HG03342 (cell line): ENCODE measurements around the gene PGC.

Experiments
- ATAC-seq: cut with Tn5 transposase; IDR thresholded peaks from one replicate; pipeline ENCODE4 v1.9.1; 2021; ENCODE audit warnings: mild to moderate bottlenecking, moderate library complexity; ENCODE audit not compliant: unreplicated experiment

Gene PGC

DNA sequence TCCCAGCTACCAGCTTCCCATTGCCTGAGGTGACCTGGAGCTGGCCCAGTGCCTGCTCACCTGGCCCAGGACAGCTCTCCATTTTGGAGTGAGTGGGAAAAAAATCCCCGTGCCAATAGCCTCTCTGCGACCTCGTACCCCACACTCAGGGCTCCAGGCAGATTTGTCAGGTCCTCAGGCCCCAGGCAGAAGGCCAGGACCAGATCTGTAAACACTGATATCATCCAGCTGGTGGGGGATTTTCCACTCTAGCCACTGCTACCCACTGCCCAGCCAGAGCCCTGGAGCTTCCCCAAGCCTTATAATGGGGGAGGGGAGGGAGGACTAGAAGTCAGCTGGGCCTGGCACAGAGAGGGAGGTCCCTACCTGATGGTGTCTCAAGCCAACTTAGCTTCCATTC, 1.3 kb upstream of the PGC start:
- no peak for ATAC-seq

DNA sequence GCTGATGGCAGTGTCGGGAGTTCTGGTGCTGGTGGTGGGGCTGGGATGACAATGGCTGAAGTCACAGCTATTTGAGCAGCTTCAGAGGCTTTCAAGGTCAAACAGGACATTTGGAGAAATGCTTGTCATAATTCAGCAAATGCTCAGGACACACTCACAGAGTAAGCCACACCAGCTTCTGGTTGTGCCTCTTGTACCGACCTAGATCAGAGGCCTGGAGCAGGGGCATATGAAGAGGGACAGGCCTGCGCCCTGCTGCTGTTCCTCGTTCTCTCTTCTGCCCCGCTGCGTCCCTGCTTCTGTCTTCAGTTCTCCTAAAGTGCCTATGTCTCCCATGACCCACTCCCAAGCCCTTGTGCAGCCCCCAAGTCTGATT, 893 bp upstream of the PGC start:
- ATAC-seq, result no peak

DNA sequence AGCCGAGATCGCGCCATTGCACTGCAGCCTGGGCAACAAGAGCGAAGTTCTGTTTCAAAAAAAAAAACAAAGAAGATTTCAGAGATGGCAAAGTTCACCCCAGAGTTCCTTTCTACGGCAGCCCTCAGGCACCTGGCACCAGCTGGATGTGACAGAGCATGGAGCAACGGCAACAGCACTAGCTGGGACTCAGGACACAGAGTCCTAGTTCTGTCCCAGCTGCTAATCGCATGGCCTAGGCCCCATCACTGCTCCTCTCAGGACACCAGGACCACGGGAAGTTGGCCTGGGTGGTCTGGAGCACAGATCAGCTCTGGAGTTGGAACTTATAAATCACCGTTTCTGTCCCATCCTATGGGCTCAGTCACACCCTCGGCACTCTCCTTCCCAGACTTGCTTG, 1.1 kb downstream of the PGC start:
- ATAC-seq, result no peak

DNA sequence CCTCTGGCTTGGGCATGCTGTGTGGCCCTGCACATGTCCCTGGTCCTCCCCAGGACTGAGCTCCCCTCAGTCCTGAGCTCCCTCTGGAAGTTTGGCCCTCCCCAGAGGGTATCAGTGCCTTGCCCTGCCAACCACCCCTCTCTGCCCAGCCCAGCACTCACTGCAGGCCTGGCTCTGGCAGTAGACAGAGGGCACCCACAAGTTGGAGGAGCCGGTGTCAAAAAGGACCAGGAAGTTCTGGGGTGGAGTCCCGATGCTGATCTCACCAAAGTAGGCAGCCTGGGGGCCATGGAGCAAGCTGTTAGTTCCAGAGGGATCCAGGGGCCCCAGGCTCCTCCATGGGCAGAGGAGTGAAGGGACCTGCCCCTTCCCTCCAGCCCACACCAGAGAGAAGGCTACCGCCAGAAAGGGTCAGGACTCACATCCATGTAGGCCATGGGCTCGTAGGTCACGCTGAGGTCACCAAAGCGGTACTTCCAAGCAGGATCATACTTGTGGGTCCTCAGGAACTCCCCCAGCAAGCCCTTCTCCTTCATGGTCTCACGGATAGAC, 2.9 kb downstream of the PGC start:
- ATAC-seq, result no peak

DNA sequence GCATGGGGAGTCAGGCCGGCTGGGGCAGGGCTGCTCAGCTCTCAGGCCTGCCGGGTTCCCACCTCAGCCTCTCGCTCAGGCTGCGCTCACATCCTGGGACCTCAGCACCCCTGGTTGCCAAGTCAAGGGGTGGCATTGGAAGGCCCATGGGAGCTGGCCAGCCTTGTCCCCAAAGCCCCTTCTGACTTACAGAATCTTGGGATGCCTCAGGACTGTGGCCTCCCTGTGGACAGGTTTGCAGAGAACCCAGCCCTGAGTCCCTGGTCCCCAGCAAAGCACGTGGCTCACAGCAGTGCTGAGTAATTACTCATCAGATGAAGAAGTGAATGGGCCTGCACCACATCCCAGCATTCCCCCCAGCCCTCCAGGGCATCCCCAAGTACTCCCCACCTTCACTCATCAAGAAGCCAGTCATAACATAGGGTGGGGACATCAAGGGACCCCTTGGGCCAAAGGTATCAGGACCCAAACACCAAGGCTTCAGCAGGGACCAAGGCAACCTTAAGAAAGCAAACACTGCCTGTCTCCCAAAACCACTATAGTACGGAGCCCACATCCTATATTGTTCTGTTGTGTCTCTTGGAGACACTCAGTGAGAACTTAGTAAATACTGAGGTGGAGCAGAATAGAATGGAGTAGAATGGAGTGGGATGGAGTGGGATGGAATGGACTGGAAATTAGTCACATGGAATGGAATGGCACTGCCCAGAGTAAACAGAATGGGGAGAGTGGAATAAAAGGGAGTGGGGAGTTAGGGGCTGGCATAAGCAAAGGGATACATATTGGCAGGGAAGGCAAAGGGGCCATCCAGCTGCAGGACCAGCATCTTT, 3.6 kb downstream of the PGC start:
- ATAC-seq, result no peak

DNA sequence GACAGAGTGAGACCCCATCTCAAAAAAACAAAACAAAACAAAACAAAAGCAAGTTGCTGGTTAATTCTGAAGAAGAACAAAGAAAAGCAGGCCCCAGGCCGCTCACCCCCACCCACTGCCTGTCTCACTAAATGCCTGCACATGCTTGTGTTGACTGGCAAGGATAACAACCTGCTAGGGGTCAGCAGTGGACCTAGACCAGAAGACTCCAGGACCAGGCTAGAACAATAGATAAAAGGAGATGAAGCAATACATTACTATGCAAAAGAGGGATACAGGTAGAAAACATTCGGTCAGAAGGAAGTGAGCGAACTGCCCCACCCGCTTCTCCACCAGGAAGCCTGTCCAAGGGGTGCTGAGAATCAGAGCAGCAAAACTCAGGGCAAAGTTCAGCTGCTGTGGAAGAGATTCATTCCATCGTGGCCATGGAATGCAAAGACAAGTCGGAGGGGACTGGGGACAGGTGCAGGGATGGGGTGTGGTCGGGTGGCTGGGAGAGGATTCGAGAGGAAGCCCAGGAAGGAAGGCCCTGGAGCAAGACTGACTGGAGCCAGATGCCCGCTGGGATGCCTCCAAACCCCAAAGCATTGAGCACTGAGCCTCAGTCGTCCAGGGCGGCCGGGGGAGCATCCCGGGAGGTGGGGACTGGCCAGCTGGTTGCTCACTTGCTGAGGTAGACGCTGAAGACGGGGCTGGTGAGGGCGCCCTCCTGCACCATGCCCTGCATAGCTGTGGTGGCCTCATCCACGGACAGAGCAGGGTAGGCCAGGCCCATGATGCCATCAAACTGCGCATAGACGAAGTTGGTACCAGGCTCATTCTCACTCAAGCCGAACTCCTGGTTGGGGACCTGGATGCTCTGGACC, 5.3 kb downstream of the PGC start:
- no peak for ATAC-seq

DNA sequence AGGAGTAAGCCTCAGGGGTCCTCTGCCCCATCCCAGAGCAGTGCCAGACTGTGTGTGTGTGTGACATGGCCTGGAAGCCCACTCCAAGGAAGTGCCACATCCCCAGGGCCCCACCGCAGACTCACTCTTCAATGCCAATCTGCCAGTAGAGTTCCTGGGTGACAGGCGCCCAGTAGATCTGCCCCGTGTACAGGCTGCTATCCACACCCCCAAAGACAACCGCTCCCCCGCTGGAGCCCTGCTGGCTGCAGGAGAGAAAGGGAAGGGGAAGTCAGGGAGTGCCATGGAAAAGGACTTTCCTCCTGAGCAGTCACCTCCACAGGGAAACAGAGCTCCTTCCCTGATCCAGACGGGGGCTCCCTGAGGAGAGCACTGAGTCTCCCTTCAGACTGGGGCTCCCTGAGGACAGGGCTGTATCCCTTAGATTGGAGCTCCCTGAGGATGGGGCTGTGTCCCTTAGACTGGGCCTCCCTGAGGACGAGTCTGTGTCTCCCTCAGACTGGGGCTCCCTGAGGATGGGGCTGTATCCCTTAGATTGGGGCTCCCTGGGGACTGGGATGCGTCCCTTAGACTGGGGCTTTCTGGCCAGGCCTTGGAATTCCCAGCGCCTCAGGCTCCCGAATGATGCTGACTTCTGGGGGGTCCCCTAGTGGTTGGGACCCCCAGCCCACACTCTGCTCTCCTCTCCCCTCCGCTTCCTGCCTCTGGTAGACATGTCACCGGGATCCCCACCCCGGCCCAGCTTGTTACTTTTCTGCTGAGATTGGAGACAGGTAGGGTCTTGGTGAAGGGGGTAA, 6.6 kb downstream of the PGC start:
- no peak for ATAC-seq

DNA sequence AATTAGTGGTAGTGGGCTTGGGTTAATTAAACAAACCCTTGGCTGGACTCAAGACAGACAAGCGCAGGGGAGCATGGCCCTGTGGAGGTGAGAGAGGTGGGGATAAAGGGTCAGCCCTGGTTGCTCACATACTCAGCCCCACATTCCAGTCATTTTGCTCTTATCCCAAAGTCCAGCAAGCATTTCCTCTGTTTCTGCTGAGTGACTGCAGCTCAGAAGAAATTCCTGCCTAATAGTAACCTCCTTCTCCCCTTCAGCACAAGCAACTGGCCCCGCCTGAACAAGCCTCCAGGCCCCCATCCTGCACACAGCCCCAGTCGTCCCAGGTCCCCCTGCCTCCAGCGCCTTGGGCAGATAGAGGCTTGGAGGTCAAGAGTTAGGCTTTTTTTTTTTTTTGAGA, 8.2 kb downstream of the PGC start:
- ATAC-seq, result no peak

DNA sequence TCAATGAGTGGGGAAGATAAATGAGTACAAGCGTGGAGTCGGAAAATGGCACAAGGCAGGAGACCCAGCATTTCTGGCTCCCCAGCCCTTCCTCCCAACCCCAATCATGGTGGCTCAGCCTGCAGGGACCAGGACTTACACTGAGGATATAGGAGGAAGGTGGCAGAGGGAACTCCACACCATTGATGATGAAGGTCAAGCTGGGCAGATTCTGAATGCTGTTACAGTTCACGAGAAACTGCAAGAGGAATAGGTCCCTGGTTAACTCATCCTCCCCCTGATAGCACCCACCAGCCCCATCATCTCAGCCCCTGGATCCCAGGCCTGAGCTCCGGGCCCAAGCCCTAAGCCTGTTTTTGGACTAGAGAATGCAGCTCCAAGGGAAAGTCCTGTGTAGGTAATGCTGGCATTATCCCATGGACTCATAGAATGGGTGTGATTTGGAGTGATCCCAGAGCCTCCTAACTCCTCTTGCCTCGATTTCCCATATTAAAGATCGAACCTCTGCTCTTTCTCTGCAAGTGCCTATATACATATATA, 9.5 kb downstream of the PGC start:
- no peak for ATAC-seq

DNA sequence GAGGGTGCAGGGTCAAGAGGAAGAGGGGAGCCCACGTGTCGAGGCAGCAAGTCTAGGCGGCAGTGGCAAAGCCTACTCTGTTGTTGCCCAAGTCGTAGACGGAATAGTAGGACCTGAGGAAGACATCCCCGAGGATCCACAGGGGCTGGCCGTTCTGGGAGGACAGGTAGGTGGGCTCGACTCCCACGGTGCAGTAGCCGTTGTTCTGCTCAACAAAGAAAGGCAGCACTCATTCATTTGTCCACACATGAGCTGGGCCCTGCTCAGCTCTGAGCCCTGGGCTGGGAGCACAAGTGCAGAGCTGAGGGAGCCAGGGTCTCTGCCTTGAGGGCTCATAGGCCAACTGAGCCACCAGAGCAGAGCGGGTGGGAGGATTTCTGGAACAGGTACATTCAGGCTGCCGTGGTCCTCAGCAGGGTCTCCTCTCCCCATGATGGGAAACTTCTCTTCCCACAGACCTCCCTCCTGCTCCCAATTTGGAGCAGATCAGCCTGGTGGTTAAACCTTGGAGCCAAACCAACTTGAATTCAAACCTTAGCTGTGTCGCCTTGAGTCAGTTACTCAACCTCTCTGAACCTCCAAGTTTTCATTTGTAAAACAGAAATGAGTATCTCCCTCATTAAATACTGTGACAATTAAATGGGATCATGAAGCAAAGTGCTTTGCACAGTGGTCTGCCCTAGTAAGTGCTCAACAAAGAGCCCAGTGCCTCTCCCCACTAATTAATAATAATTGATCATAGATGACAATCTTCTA, 10.2 kb downstream of the PGC start:
- ATAC-seq, result no peak

DNA sequence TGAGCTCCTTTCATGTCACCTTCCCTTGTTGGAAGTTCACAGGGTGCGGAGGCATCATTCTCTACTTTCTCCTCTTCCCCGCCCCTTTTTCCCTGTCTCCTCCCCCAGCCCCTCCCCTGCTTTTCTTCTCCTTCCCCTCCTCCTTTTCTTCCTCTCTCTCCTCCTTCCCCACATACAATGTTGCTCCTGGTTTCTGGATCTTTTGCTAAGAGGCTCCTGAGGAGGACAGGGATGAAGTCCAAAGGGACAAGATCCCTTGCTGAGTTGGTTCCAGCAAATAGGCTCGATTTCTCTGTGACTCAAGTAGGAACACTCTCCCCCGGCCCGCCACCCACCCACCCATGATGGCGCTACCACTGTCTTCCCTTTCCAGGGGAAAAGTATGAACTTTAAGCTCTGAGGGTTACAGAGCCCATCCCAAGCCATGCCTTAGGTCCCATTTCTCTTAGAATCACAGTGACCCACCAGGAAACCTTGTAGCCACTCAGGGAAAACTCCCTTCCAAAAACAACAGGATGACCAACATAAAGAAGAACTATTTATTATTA, 10.9 kb downstream of the PGC start:
- ATAC-seq, result no peak

DNA sequence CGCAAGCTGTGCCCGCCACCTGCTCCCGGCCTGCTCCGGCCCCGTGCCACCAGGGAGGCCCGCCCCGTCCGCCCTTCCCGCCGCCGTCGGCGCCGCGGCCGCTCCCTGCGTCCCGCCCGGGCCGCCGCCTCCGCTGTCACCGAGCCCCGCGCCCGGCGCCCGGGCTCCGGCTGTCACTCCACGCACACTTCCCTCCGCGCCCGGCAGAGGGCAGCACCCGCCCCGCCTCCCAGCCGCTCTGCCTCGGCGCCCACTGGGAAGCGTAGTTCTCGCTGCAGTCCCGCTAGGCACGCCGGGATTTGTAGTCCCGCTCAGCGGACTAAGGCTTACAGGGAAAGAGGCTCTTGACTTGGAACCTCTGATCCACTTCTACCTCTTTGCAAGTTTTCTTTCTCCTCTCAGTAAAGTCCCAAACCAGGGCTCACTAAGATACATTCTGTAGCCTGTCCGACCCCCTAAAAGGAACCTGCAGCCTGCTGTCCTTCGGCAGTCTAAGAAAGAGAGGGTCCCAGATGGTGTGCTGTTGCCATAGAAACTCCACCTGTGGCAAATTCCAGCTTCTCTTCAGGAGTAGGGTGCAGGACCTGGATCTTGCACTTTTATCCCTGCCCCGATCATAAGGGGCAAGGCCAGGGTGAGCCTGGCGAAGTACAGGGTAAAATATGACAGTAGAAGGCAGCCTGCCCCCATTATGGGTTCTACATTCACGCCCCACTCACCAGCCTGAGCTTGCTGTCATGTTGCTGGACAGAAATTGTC, 11.6 kb downstream of the PGC start, which contains the start of gene TFEB:
TFEB (minus strand) TSS at position 182 of the 759 bp plus-strand sequence. CDS start 44,395 bp downstream, outside the sequence.
- peak; percentile 50 for ATAC-seq

DNA sequence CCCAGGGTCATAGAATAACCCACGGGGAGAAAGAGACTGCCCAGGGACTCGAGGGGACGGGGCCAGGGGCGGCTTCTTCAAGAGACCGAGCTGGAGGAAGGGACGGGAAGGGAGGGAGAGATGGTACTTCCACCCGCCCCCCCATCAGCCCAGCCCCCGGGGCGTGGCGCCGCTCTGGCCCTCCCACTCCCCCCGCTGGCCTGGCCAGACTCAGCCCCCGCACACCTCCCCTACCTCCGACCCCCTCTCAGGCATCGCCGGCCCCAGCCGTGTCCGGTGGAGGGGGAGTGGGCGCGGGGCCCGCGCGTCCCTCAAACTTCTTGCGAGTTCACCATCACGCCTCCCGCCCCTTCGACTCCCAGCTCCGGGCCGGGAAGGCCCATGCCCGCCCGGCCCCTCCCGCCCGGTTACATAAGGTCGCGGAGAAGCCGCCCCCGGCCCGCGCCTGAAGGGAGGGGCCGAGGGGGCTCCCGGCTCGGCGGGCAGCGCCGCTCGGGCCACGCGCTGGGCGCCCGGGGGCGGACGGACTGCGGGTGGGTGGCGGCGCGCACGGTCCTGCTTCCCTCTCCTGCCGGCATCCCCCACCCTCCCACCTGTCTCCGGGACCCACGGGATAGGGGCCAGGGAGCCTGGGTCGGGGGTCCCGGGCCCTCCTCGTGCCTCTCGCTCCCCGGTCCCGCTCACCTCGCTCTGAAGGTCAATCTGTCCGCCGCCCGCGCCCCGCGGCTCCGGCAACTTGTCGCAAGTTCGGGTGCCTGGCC, 12.4 kb downstream of the PGC start:
- ATAC-seq, result peak; percentile 13

DNA sequence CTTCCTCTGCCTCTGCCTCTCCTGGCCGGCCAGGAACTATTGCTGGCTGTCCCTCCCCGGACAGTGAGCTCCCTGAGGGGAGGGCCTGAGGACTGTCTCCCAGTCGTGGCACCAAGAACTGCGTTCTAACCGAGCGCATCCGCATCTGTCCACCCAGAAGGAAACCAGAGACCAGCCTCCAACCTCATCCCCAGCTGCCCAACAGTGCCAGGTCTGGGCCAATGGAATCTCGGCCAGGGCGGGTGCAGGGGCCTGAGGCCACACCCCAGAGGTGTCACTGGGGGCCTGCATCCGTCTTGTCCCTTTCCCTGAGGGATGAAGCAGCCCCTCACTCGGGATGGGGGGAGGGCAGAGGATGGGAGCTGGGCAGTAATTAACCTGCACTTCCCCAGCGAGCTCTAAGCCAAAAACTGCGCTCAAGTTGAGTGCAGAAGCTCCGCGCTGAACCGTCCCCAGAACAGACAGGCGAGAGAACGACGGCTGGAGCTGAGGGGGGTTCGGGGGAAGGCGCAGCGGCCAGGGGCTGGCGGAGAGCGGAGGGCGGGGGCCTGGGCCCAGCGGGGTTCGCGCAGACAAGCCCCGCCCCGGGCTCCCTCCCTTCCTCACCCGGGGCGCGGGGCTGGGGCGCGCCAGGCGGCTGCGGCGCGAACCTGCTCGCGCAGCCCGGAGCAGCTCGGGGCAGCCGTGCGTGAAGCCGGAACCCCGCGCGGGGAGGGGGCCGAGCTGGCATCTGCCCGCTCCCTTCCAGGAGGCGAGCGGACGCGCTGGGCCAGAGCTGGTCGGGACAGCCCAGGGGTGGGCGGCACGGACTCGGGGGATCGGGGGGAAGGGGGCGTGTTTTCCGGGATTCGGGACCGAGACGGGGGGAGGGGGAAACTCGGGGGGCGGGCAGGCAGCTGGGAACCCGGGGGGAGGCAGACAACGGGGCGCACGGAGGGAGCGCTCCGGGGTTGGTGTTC, 13.2 kb downstream of the PGC start:
- ATAC-seq, result peak; percentile 42

DNA sequence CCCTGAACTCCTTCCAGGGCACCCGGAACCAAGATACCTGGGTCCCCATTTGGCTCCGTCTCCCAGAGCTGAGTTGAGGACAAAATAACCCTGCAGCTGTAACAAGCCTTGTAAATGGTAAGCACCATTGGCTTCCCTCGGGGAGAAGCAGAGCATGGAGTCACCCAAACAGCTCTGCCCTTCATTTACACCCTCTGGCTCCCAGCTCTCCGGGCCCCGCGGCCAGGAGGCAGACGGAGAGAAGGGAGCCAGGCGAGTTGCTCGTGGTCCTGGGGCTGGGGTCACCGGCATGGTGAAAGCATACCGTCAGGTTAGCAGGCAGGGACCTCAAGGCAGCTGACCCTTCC, 13.9 kb downstream of the PGC start:
- ATAC-seq, result no peak

DNA sequence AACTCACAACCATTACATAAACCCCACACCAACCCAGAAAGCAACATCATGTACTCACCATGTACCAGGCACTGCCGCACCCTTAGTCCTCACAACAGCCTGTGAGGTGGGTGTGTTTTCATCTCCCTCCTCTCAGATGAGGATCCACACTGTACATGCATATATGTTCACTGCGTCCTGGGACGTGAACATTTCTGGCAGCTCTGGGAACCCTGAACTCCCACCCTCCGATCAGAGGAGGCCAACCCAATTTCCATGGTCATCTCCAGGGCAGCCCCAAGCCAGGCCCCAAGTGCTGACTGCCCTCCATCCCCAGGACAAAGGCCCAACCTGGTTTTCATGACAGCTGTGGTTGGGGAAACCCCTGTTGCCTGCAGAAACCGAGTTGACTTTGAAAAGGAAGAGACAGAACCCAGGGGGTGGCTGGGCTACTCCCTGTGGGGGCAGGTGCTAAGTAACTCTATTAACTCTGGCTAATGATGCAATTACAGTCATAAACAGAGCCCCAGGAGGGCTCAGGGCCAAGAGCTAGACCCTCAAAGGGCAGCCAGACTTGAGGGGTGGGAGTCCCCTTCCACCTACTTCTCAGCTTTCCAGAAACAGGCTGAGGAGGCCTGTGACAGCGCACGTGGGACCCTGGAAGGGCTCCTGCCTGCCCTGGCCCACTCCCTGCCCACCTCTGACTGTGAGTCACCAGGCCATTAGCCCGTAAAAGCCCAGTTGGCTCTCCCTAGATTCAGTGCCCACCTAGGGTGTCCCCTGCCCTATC, 14.4 kb downstream of the PGC start:
- peak; percentile 41 for ATAC-seq
